HG03457 (cell line): ENCODE data around the gene AVPR2.

Experiments used
- ATAC-seq: cut with Tn5 transposase; IDR thresholded peaks from one replicate; pipeline ENCODE4 v1.9.1; 2021; ENCODE audit warnings: moderate number of reproducible peaks; ENCODE audit not compliant: unreplicated experiment

The AVPR2 gene

GRCh38 chrX:153884590-153884989 is 19.9 kb upstream of the AVPR2 start:
- no peak for ATAC-seq

- no peak for ATAC-seq
These were observed 19.2 kb upstream of the AVPR2 start for GRCh38 chrX:153885208-153885787.

DNA sequence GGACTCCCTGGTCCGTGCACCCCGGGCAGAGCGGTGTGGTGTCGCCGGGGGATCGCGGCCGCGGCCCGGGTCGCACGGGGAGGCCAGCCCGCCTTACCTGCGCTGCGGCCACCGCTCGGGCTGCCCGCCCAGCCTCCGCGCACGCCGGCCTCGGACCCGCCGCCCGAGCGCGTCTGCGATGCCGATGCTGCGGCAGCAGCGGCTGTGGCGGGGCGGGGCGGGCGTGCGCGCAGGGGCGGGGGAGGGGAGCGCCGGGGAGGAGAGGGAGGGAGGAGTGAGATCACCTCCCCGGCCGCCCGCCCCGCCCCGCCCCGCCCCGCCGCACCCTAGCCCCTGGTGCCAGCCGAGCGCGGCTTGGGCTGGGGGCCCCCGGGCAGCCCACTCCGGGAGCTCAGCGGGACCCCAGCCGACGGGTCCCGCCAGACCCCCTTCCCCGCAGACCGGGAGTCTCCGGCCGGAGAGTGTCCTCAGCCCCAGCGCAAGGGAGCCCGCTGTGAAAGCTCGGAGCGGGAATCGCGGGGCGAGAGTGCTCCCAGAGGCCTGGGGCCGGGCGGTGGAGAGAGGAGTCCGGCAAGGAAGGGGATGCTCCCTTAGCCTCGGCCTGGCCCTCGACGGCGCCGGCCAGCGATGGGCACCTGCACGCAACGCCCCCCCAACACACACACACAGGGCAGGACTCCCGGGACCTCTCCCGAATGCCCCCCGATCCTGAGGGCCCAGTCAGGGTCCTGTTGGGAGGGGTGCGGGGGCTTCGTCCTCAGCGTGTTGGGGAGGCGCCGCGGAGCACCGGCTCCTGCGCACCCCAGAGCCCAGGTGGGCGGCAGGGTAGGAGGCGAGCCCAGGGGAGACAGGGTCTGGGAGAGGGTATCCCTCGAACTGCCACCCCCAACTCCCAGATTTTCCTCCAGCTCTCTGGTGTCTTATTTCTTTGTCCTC is 18.2 kb upstream of the AVPR2 start, which contains the start of gene L1CAM:
TSS of gene L1CAM (minus strand) at position 206 of the 936 bp plus-strand sequence. CDS start 10,337 bp downstream, outside the sequence.
- ATAC-seq: no peak

GRCh38 chrX:153886915-153887314 is 17.6 kb upstream of the AVPR2 start:
- no peak for ATAC-seq

DNA sequence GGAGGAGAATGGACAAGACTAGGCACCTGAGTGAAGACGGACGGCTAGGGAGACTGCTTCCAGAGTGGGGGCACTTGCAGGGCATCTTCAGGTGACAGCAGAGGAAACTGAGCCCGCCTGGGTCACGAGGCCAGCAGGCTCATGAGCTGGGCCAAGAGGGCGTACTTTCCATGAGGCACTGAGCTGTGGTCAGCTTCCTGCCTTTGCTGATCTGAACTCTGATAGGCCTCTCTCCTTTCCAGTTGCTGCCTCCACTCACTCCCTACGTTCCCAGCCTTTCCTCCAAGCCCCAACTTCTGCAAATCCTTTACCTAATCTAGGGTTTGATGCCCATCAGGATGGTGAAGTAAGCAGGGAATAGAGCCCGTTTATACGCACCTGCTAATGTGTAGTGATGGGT is 17.1 kb upstream of the AVPR2 start:
- no peak for ATAC-seq

DNA sequence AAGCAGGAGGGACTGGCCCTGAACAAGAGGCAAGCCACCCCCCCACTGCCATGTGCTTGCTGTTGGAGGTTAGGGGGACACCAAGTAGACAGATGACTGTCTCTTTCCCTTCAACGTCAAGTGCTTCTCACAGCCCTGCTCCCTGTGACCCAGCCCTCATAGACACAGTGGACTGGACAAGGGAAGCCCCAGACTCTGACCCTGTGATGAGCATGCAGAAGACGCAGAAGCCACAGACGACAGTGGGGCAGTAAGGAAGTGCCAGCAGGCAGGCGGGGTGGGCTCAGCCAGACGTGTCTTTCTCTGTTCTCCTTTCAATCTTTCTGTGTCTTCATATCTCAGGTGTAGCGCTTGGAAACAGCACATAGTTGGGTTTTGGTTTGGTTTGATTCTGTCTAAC is 16.1 kb upstream of the AVPR2 start:
- ATAC-seq: no peak

- ATAC-seq: no peak
These were observed 15.3 kb upstream of the AVPR2 start for GRCh38 chrX:153889123-153889522.

DNA sequence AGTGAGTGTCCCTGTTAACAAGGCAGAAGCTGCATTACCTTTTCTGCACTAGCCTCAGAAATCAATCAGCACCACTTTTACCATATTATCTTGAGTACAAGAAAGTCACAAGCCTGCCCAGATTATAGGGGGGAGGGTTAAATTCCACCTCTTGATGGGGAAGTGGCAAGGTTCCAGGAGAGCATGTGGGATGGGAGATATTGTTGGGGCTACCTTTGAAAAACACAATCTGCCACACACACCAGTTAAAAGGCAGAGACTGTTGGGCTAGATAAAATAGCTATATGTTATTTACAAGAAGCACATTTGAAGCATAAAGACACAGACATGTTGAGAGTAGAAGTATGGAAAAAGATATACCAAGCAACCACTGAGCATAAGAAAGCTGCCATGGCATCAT is 6.6 kb upstream of the AVPR2 start:
- ATAC-seq: no peak

DNA sequence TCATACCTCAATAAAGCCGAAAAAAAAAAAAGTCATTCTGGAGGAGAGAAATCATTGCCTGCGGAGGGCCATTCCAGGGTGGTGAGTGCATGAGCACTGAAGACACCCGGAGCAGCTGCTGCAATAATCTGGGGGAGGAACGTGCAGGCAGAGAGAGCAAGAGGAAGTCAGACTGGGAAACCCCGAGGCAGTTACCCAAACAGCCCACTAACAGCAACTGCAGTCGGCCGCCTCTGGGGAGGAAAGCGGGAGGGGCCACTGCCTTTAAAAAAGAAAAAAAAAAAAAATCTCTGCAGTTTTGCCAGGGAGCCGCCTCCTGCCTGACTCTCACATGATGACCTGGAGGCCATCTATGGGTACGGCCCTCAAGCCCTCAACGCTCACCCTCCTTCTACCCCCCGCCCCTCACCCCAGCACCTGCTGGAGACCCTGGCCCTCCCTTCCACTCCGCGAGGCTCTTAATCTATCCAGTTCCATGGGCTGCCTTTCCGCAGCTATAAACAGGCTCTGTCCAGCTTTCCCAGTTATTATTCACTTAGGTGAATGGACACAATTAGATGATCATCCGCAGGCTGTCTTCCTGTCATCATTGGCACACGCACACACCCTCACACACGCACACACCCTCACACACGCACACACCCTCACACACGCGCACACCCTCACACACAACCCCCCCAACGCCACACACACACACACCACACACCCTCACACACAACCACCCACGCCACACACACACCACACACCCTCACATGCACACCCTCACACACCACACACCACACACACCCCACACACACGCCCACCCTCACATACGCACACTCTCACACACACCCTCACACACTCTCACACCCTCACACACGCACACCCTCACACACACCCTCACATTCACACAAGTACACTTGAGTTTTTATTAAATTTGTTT is 3.4 kb upstream of the AVPR2 start:
- ATAC-seq: no peak

GRCh38 chrX:153901753-153902140 is 2.7 kb upstream of the AVPR2 start:
- no peak for ATAC-seq

DNA sequence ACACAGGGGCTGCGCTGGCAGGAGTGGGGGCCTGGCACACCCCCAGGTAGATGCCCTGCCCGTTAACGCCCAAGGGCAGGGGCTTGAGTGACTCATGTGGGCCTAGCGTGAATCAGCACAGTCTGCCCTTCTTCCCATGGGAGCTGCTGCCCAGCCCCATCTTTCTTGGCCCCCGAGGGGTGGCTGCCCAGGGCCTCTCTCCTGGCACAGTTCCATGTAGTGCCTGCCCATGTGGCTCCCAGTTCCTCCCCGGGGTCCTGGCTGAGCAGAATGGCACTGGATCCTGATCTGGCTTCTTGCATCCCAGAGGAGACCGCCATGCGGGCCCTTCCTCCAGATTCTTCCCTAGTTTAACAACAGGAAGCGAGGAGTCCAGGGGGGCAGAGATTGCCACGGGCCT is 2.1 kb upstream of the AVPR2 start:
- no peak for ATAC-seq

- no peak for ATAC-seq
These were observed 1.1 kb upstream of the AVPR2 start for GRCh38 chrX:153903238-153903980.

DNA sequence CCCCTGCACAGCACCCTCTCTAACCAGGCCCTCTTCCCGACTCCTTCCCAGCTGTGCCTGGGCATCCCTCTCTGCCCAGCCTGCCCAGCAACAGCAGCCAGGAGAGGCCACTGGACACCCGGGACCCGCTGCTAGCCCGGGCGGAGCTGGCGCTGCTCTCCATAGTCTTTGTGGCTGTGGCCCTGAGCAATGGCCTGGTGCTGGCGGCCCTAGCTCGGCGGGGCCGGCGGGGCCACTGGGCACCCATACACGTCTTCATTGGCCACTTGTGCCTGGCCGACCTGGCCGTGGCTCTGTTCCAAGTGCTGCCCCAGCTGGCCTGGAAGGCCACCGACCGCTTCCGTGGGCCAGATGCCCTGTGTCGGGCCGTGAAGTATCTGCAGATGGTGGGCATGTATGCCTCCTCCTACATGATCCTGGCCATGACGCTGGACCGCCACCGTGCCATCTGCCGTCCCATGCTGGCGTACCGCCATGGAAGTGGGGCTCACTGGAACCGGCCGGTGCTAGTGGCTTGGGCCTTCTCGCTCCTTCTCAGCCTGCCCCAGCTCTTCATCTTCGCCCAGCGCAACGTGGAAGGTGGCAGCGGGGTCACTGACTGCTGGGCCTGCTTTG is 1.1 kb downstream of the AVPR2 start:
- no peak for ATAC-seq

GRCh38 chrX:153906126-153906917 is 1.8 kb downstream of the AVPR2 start:
- no peak for ATAC-seq

DNA sequence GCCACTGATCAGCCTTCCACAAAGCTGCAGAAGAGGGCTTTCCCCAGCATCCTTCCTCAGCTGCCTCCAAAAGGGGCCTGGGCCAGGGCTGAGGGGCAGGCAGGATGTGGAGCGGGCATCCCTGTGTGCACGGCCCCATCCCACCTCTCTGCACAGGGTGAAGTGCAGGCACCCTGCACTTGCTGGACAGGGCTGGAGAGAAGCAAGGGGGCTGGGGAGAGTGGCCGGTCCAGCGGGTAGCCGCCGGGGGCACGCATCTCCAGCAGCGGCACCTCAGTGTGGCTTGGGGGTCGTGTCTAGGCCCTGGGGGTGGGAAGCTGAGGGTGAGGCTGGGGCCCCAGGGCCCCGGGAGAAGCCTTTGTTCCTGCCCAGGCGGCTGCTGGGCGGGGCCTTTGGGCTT is 3.0 kb downstream of the AVPR2 start:
- no peak for ATAC-seq

DNA sequence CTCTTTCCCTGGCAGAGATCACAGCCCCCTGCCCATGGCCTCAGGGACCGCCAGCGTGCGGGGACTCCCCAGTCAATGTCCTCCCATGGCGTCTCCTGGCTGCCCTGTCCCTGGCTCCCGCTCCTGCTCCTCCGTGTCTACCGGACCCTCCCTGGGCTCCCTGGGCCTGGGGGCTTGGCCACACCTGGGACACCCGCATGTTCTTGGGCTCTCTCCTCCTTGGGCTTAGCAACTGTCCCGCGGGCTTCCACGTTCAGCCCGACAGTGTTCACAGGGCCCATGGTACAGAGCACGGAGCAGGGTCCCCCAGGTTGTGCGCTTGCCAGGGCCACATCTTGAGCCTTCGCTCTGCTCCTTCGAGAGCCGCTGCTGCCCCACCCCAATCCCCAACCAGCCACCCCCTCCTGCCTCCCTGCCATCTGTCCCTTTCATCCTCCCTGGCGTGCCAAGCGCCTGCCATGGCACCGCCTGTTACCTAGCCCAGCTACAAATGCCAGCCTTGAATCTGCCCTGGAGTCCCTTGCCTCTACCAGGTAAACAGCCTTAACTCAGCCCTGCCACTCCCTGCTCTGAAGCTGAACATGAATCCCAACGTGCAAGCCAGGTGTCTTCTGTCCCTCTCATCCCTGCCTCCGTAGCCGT is 3.9 kb downstream of the AVPR2 start:
- ATAC-seq: no peak

GRCh38 chrX:153909024-153909979 is 4.8 kb downstream of the AVPR2 start:
- ATAC-seq: no peak

DNA sequence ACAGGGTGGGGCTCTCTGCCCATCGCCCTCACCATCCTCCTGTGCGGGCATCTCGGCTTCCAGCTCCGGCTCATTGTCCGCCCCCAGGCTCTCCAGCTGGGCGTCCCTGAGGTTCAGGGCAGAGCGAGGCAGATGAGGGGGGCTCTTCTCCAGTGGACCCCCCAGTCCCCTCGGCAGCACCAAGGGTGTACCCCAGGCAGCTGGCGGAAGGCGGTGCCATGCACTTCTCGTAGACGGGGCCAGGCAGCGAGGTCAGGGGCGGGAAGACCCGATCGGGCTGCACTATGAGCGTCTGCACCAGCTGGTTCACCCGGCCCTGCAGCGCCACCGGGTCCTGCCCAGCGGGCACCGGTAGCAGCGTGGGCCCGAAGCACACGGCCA is 5.5 kb downstream of the AVPR2 start:
- ATAC-seq: no peak
